Stromal cell of bone marrow (primary cell): Measurements from ENCODE around the gene CFAP54.

Experiments used
- DNase-seq: peaks from one replicate; pipeline ENCODE4 v3.0.0-alpha.2; 2012; ENCODE audit warnings: low read depth

CFAP54 gene

GRCh38 chr12:96749999-96750398 lies 260.6 kb downstream of the CFAP54 start:
- no peak for DNase-seq

- no peak for DNase-seq
Measured at GRCh38 chr12:96751626-96752025, 262.2 kb downstream of the CFAP54 start.

- DNase-seq = no peak
Measured at GRCh38 chr12:96752211-96752610, 262.8 kb downstream of the CFAP54 start.

GRCh38 chr12:96766232-96766631 lies 276.9 kb downstream of the CFAP54 start:
- DNase-seq = no peak

- DNase-seq = no peak
Measured at GRCh38 chr12:96769400-96769799, 280.0 kb downstream of the CFAP54 start.

GRCh38 chr12:96770219-96771102 lies 281.1 kb downstream of the CFAP54 start:
- no peak for DNase-seq

- no peak for DNase-seq
Measured at GRCh38 chr12:96773031-96773430, 283.7 kb downstream of the CFAP54 start.

GRCh38 chr12:96774496-96775256 lies 285.3 kb downstream of the CFAP54 start:
- no peak for DNase-seq

GRCh38 chr12:96776908-96777307 lies 287.5 kb downstream of the CFAP54 start:
- DNase-seq = no peak

GRCh38 chr12:96780330-96780729 lies 291.0 kb downstream of the CFAP54 start:
- no peak for DNase-seq

- no peak for DNase-seq
Measured at GRCh38 chr12:96786791-96787190, 297.4 kb downstream of the CFAP54 start.

GRCh38 chr12:96803969-96804368 lies 314.6 kb downstream of the CFAP54 start:
- no peak for DNase-seq

GRCh38 chr12:96806272-96806671 lies 316.9 kb downstream of the CFAP54 start:
- DNase-seq = no peak

- DNase-seq = no peak
Measured at GRCh38 chr12:96807741-96808140, 318.4 kb downstream of the CFAP54 start.

GRCh38 chr12:96808587-96808986 lies 319.2 kb downstream of the CFAP54 start:
- no peak for DNase-seq

GRCh38 chr12:96809522-96809921 lies 320.1 kb downstream of the CFAP54 start:
- DNase-seq = no peak

GRCh38 chr12:96810057-96810456 lies 320.7 kb downstream of the CFAP54 start:
- DNase-seq = no peak

- DNase-seq = no peak
Measured at GRCh38 chr12:96810477-96810876, 321.1 kb downstream of the CFAP54 start.

GRCh38 chr12:96811083-96811482 lies 321.7 kb downstream of the CFAP54 start:
- DNase-seq = peak; percentile 3

- no peak for DNase-seq
Measured at GRCh38 chr12:96812153-96812552, 322.8 kb downstream of the CFAP54 start.

- no peak for DNase-seq
Measured at GRCh38 chr12:96814200-96814599, 324.8 kb downstream of the CFAP54 start.

GRCh38 chr12:96821592-96821991 lies 332.2 kb downstream of the CFAP54 start:
- no peak for DNase-seq

- no peak for DNase-seq
Measured at GRCh38 chr12:96822641-96823040, 333.3 kb downstream of the CFAP54 start.
